Vagina (tissue), 2 donors: ENCODE data around the gene KCNN3. TPM values are rescaled to one million over a fixed set of nuclear protein-coding genes. Genes with fewer than 3 reads are reported as not detected.

Experiments
- DNase-seq, 2 donors: peaks; one replicate each; pipeline ENCODE4 v3.0.0-alpha.2; 2017; ENCODE audit errors: extremely low spot score in 2 of 2
- H3K27ac ChIP-seq: fragments of 200-600 bp; sonication (generic); one replicate; pipeline ENCODE4 v1.5.1; 2019
- H3K27me3 ChIP-seq: fragments of 200-600 bp; sonication (generic); one replicate; pipeline ENCODE4 v1.5.1; 2019
- H3K36me3 ChIP-seq, 2 donors: fragments of 200-600 bp; sonication (generic); one replicate each; pipeline ENCODE4 v1.5.1; 2017 to 2019
- H3K4me1 ChIP-seq: fragments of 200-600 bp; sonication (generic); one replicate; pipeline ENCODE4 v1.5.1; 2019
- H3K4me3 ChIP-seq, 2 donors: fragments of 200-600 bp; sonication (generic); 1 replicate in 1 of 2; 2 replicates in 1 of 2; pipeline ENCODE4 v1.5.1; 2016 to 2019
- H3K9me3 ChIP-seq: fragments of 200-600 bp; sonication (generic); one replicate; pipeline ENCODE4 v1.5.1; 2019
- CTCF ChIP-seq, 3 experiments: fragments of 450-650 bp in 2 of 3; fragments of 200-600 bp in 1 of 3; sonication (generic) in 1 of 3; IDR thresholded peaks; one replicate each; pipeline ENCODE4 v1.5.1; 2017 to 2019; ENCODE audit warnings: antibody characterized with exemption in 3 of 3, mild to moderate bottlenecking in 2 of 3, moderate library complexity in 2 of 3
- POLR2A ChIP-seq, 2 donors: fragments of 450-650 bp; IDR thresholded peaks; one replicate each; pipeline ENCODE4 v1.6.1; 2017; ENCODE audit warnings: antibody characterized with exemption in 2 of 2, mild to moderate bottlenecking in 2 of 2, moderate library complexity in 2 of 2
- POLR2AphosphoS5 ChIP-seq, 2 donors: sonication (generic); formaldehyde crosslinking; IDR thresholded peaks; one replicate each; pipeline ENCODE4 v1.9.0; 2017; ENCODE audit warnings: antibody characterized with exemption in 2 of 2, mild to moderate bottlenecking in 2 of 2, low read depth in 1 of 2; ENCODE audit not compliant: insufficient read depth in 1 of 2
- intact Hi-C: fragments of 100-400 bp; cut with DNase I; formaldehyde crosslinking; loops from one replicate; pipeline ENCODE4 v1.15.1; 2023
- total RNA-seq: library from RNA; depleted of rRNA; stranded (reverse); fragments of >200 nt; gene quantifications from one replicate; pipeline ENCODE4 v1.2.3, GENCODE V29; 2016

KCNN3 gene
- total RNA-seq, 1 donor from 2014 or later = 7.4 TPM

GRCh38 chr1:154846565-154847442 is 23.3 kb downstream of the KCNN3 start:
- Histone ChIP-seq H3K4me1 (peaks cover 7% of the 10 kb centered on the region), H3K36me3 (no peaks in the 10 kb centered on the region), H3K4me3 (no peak overlapping the region), H3K9me3 (no peaks in the 10 kb centered on the region), H3K27ac (no peak overlapping the region), H3K27me3 (no peaks in the 10 kb centered on the region)
- TF ChIP-seq CTCF (IDR thresholded peaks at IDR 0.05) = no peak
- no peak for DNase-seq
- intact Hi-C loops = no loop called here

- no peaks in the 10 kb centered on the region for H3K9me3 ChIP-seq
- DNase-seq = no peak
- peaks cover 7% of the 10 kb centered on the region for H3K4me1 ChIP-seq
- intact Hi-C loops = no loop called here
- H3K4me3 ChIP-seq = no peak overlapping the region
- no peak for TF ChIP-seq CTCF (IDR thresholded peaks at IDR 0.05)
- TF ChIP-seq POLR2A (IDR thresholded peaks at IDR 0.05) = no peak
- TF ChIP-seq POLR2AphosphoS5 (IDR thresholded peaks at IDR 0.05; ENCODE audit: insufficient read depth in 1 of 2, low read depth in 1 of 2) = no peak
- H3K27me3 ChIP-seq = no peaks in the 10 kb centered on the region
- H3K27ac ChIP-seq = no peak overlapping the region
- H3K36me3 ChIP-seq = no peaks in the 10 kb centered on the region
Observed at GRCh38 chr1:154845879-154846278, 24.2 kb downstream of the KCNN3 start.

- Histone ChIP-seq H3K36me3 (no peaks in the 10 kb centered on the region), H3K4me1 (peaks cover 9% of the 10 kb centered on the region), H3K4me3 (no peak overlapping the region), H3K9me3 (no peaks in the 10 kb centered on the region), H3K27me3 (no peaks in the 10 kb centered on the region), H3K27ac (no peak overlapping the region)
- no peak for DNase-seq
- intact Hi-C loops = no loop called here
- no peak for TF ChIP-seq CTCF (IDR thresholded peaks at IDR 0.05)
- TF ChIP-seq POLR2A (IDR thresholded peaks at IDR 0.05) = no peak
- no peak for TF ChIP-seq POLR2AphosphoS5 (IDR thresholded peaks at IDR 0.05; ENCODE audit: insufficient read depth in 1 of 2, low read depth in 1 of 2)
Observed at GRCh38 chr1:154845174-154845573, 24.9 kb downstream of the KCNN3 start.

GRCh38 chr1:154844297-154844681 is 25.8 kb downstream of the KCNN3 start:
- intact Hi-C loops = no loop called here
- TF ChIP-seq POLR2AphosphoS5 (IDR thresholded peaks at IDR 0.05; ENCODE audit: insufficient read depth in 1 of 2, low read depth in 1 of 2) (no peak), CTCF (IDR thresholded peaks at IDR 0.05) (no peak), POLR2A (IDR thresholded peaks at IDR 0.05) (no peak)
- Histone ChIP-seq H3K27ac (no peak overlapping the region), H3K9me3 (no peaks in the 10 kb centered on the region), H3K4me1 (peaks cover 14% of the 10 kb centered on the region), H3K36me3 (no peaks in the 10 kb centered on the region), H3K4me3 (no peak overlapping the region), H3K27me3 (no peaks in the 10 kb centered on the region)
- no peak for DNase-seq

- no peak for DNase-seq
- H3K36me3 ChIP-seq = no peaks in the 10 kb centered on the region
- no peak overlapping the region for H3K4me3 ChIP-seq
- peaks cover 14% of the 10 kb centered on the region for H3K4me1 ChIP-seq
- intact Hi-C loops = no loop called here
- TF ChIP-seq CTCF (IDR thresholded peaks at IDR 0.05) (no peak), POLR2A (IDR thresholded peaks at IDR 0.05) (no peak), POLR2AphosphoS5 (IDR thresholded peaks at IDR 0.05; ENCODE audit: insufficient read depth in 1 of 2, low read depth in 1 of 2) (no peak)
- H3K27ac ChIP-seq = no peak overlapping the region
- H3K9me3 ChIP-seq = no peaks in the 10 kb centered on the region
- no peaks in the 10 kb centered on the region for H3K27me3 ChIP-seq
Observed at GRCh38 chr1:154843636-154844296, 26.3 kb downstream of the KCNN3 start.
